Nephron progenitor cell (in vitro differentiated cells): ENCODE results near the gene TOMM22.
"Not testable (repeated sequence)": the region's sequence is repeated elsewhere in the genome, so short reads cannot be mapped to it uniquely, and the experiment has no call there.

ENCODE experiments used
- DNase-seq: peaks from one replicate; pipeline ENCODE4 v3.0.0; 2021
- H3K27ac Mint-ChIP-seq: 2 replicates; pipeline ENCODE4 v1.8.0; 2021; ENCODE audit warnings: mild to moderate bottlenecking, moderate library complexity, mixed read lengths
- H3K27me3 Mint-ChIP-seq: 2 replicates; pipeline ENCODE4 v1.8.0; 2021; ENCODE audit warnings: mild to moderate bottlenecking, low read depth, mixed read lengths; ENCODE audit not compliant: poor library complexity
- H3K36me3 Mint-ChIP-seq: 2 replicates; pipeline ENCODE4 v1.8.0; 2021; ENCODE audit warnings: low read depth, mixed read lengths
- H3K4me1 Mint-ChIP-seq: 2 replicates; pipeline ENCODE4 v1.8.0; 2021; ENCODE audit warnings: mixed read lengths
- H3K4me3 Mint-ChIP-seq: 2 replicates; pipeline ENCODE4 v1.8.0; 2021; ENCODE audit warnings: mild to moderate bottlenecking, moderate library complexity, mixed read lengths
- H3K9me3 Mint-ChIP-seq: 2 replicates; pipeline ENCODE4 v1.8.0; 2021; ENCODE audit warnings: mild to moderate bottlenecking, moderate library complexity, mixed read lengths
- TF ChIP-seq, protein P1 (sequence below): fragments of 200-600 bp; sonication (generic); IDR thresholded peaks from 2 replicates; pipeline ENCODE4 v1.5.0; 2021; ENCODE audit warnings: antibody characterized with exemption

TOMM22 gene

DNA sequence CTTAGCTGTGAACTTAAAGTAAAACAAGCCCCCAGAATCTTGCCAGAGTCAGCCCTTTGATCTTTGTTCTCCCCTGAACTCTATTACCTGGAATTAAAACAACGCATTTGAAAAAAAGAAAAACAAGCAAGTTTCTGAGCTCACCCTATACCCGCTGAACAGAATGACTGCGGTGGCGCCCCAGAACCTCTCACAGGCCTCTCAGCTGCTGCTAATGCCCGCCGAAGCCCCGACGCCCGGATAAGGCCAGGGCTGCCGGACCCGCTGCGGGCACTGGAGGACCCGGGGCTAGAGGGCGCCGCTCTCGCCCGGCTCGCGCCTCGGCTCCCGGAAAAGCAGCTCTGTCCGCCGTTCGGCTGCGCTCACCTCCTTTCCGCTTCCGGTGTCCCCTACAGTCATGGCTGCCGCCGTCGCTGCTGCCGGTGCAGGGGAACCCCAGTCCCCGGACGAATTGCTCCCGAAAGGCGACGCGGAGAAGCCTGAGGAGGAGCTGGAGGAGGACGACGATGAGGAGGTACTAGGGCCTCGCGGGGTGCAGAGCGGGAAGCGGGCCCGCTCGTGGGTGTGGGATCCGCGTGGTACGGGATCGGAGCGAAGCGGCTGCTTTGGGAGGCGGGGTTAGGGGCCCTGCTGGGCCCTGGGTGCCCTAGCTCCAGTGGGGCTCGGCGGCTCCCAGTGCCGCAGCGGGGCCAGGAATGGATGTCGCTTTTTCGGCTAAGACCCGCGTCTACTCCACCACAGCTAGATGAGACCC lies at the start of gene TOMM22:
TOMM22 (plus strand) TSS at position 376 of the 754 bp plus-strand sequence; CDS start at position 398, 22 bp downstream.
- H3K27me3 Mint-ChIP-seq: peaks cover 6% of the 10 kb centered on the region
- H3K36me3 Mint-ChIP-seq: peaks cover 51% of the 10 kb centered on the region
- peaks cover 24% of the 10 kb centered on the region for H3K9me3 Mint-ChIP-seq
- H3K4me1 Mint-ChIP-seq: peaks cover 18% of the 10 kb centered on the region
- TF ChIP-seq, protein P1, sequence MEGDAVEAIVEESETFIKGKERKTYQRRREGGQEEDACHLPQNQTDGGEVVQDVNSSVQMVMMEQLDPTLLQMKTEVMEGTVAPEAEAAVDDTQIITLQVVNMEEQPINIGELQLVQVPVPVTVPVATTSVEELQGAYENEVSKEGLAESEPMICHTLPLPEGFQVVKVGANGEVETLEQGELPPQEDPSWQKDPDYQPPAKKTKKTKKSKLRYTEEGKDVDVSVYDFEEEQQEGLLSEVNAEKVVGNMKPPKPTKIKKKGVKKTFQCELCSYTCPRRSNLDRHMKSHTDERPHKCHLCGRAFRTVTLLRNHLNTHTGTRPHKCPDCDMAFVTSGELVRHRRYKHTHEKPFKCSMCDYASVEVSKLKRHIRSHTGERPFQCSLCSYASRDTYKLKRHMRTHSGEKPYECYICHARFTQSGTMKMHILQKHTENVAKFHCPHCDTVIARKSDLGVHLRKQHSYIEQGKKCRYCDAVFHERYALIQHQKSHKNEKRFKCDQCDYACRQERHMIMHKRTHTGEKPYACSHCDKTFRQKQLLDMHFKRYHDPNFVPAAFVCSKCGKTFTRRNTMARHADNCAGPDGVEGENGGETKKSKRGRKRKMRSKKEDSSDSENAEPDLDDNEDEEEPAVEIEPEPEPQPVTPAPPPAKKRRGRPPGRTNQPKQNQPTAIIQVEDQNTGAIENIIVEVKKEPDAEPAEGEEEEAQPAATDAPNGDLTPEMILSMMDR: peak; percentile 35
- peak within 1 kb of the TSS; percentile 99 for H3K27ac Mint-ChIP-seq
- H3K4me3 Mint-ChIP-seq: peak within 1 kb of the TSS; percentile 100
- DNase-seq: peak; percentile 87

DNA sequence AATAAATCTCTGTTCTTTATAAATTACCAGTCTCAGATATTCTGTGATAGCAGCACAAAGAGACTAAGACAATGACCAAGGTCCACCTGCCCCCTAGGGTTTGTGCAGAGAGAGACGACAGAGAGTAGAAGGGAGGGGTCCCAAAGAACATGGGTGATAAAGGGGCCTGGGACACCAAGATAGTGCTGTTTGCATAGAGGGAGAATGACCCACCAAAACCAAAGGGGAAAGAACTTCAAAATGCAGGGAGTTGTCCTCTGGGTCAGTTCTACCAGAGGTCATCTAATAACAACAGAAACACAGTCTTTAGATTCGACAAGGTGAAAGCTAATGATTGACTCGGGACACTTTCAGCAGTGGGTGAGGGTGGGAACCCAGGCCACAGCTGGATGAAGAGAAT lies 49.2 kb upstream of the TOMM22 start:
- H3K4me3 Mint-ChIP-seq: no peak overlapping the region
- H3K36me3 Mint-ChIP-seq: peaks cover 41% of the 10 kb centered on the region
- H3K27ac Mint-ChIP-seq: peak overlapping the region; percentile 71
- H3K27me3 Mint-ChIP-seq: no peaks in the 10 kb centered on the region
- TF ChIP-seq, protein P1: no peak
- no peaks in the 10 kb centered on the region for H3K9me3 Mint-ChIP-seq
- H3K4me1 Mint-ChIP-seq: no peaks in the 10 kb centered on the region
- no peak for DNase-seq

DNA sequence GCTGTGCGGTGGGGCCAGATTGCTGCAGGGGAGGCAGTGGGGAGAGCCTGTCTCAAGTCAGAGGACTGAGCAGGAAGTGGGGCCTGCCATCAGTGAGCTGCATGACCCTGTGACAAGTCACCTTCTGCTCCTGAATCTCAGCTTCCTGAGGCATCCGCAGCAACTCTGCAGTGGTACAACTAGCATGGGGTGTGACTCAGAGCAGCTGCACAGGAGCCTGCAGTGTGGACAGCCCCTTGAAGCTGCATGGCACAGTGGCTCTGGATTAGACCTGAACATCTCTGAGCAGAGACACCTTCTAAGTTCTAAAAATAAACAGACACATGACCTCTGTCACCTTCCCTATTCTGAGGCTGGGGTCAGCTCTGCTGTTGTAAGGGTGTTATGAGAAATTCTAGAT lies 43.5 kb upstream of the TOMM22 start:
- Mint-ChIP-seq H3K4me3 (no peak overlapping the region), H3K4me1 (no peaks in the 10 kb centered on the region), H3K27ac (peak overlapping the region; percentile 85)

DNA sequence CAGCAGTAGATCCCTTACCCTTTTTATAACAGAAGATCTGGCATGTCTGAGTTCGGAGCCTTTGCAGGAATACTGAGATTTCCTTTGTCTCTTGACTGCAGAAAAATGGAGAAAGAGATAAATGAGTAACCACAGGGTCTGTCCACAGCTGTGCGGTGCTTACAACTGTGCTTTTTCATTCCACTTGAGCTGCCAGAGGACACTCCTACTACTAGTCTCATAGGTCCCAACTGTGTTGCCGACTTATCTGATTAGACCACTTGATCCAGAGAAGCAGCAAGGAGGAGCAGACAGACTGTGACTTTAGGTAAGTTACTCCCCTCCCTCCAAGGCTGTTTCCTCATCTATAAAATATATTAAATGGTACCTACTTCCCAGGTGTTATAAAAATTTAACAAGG lies 43.0 kb upstream of the TOMM22 start:
- H3K4me3 Mint-ChIP-seq: no peak overlapping the region
- no peaks in the 10 kb centered on the region for H3K4me1 Mint-ChIP-seq
- TF ChIP-seq, protein P1: no peak
- peak overlapping the region; percentile 57 for H3K27ac Mint-ChIP-seq
- H3K27me3 Mint-ChIP-seq: no peaks in the 10 kb centered on the region
- H3K36me3 Mint-ChIP-seq: peaks cover 51% of the 10 kb centered on the region
- no peaks in the 10 kb centered on the region for H3K9me3 Mint-ChIP-seq
- no peak for DNase-seq

More for the DNA sequence above, 43.5 kb upstream of the TOMM22 start:
- Mint-ChIP-seq H3K9me3 (no peaks in the 10 kb centered on the region), H3K36me3 (peaks cover 48% of the 10 kb centered on the region), H3K27me3 (no peaks in the 10 kb centered on the region)
- TF ChIP-seq, protein P1: no peak
- DNase-seq: no peak

DNA sequence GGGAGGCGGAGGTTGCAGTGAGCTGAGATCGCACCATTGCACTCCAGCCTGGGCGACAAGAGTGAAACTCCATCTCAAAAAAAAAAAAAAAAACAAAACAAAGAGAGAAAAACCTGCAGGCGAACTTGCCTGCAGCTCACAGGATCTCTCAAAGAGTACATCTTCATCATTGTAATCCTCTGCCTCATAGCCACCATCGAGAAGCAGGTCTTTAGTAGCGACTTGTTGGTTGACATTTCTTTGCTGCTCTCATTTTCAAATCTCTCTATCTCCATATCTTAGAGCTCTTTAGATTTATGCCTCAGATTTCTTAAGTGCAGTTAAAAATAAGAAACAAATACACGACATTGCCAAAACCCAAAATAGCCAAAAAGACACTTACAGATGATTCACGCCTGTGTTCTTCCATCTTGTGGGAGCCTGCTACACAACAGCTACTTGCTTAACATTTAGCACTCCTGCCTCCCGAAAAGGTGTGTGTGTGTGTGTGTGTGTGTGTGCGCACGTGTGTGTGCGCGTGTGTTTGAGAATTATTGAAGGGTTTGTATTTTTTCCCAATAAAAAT lies 40.2 kb upstream of the TOMM22 start:
- TF ChIP-seq, protein P1: no peak
- Mint-ChIP-seq H3K9me3 (no peaks in the 10 kb centered on the region), H3K4me3 (no peak overlapping the region), H3K36me3 (peaks cover 57% of the 10 kb centered on the region), H3K4me1 (no peaks in the 10 kb centered on the region), H3K27me3 (no peaks in the 10 kb centered on the region), H3K27ac (no peak overlapping the region)
- DNase-seq: no peak

DNA sequence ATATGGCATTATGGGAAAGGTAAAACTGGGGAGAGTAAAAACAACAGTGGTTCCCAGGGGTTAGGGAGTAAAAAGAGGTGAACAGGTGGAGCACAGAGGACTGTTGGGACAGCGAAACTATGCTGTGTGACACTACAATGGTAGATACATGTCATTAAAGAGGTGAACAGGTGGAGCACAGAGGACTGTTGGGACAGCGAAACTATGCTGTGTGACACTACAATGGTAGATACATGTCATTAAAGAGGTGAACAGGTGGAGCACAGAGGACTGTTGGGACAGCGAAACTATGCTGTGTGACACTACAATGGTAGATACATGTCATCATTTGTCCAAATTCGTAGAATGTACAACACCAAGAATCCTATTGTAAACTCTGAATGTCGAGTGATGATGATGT lies 37.5 kb upstream of the TOMM22 start:
- peaks cover 73% of the 10 kb centered on the region for H3K36me3 Mint-ChIP-seq
- H3K27ac Mint-ChIP-seq, H3K4me1 Mint-ChIP-seq, DNase-seq, H3K4me3 Mint-ChIP-seq, H3K9me3 Mint-ChIP-seq, H3K27me3 Mint-ChIP-seq: not testable (repeated sequence)
